ENCODE results near the gene DNAJC24.

DNA sequence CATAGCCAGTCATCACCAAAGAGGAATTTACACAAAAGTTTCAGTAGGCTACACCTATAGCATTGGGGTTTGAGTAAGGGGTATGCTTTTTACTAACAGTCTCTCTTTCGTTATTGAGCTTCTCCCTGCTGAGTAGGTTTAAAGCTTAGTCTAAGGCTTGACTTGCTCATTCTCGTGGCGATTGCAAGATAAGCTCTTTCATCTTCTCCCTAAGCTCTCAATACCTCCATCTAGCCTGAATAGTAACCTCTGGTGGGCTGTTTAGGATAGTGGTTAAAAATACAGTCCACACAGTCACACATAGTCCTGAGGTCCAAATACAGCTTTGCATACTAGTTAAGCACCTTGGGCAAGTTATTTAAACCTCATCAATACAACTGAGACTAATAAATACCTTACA is 74.1 kb downstream of the DNAJC24 start:
- TF ChIP-seq, protein P1, sequence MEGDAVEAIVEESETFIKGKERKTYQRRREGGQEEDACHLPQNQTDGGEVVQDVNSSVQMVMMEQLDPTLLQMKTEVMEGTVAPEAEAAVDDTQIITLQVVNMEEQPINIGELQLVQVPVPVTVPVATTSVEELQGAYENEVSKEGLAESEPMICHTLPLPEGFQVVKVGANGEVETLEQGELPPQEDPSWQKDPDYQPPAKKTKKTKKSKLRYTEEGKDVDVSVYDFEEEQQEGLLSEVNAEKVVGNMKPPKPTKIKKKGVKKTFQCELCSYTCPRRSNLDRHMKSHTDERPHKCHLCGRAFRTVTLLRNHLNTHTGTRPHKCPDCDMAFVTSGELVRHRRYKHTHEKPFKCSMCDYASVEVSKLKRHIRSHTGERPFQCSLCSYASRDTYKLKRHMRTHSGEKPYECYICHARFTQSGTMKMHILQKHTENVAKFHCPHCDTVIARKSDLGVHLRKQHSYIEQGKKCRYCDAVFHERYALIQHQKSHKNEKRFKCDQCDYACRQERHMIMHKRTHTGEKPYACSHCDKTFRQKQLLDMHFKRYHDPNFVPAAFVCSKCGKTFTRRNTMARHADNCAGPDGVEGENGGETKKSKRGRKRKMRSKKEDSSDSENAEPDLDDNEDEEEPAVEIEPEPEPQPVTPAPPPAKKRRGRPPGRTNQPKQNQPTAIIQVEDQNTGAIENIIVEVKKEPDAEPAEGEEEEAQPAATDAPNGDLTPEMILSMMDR (IDR thresholded peaks at IDR 0.05) = no peak
- TF ChIP-seq POLR2A (IDR thresholded peaks at IDR 0.05) (no peak), POLR2AphosphoS5 (IDR thresholded peaks at IDR 0.05) (no peak)

All from prostate gland (tissue), 2 donors.